Measurements from ENCODE around the gene GTF2I. TPM values are rescaled to one million over a fixed set of nuclear protein-coding genes. Genes with fewer than 3 reads are reported as not detected.

Gene GTF2I
- total RNA-seq, 2 experiments from 2014 or later: 105 to 109 TPM

DNA sequence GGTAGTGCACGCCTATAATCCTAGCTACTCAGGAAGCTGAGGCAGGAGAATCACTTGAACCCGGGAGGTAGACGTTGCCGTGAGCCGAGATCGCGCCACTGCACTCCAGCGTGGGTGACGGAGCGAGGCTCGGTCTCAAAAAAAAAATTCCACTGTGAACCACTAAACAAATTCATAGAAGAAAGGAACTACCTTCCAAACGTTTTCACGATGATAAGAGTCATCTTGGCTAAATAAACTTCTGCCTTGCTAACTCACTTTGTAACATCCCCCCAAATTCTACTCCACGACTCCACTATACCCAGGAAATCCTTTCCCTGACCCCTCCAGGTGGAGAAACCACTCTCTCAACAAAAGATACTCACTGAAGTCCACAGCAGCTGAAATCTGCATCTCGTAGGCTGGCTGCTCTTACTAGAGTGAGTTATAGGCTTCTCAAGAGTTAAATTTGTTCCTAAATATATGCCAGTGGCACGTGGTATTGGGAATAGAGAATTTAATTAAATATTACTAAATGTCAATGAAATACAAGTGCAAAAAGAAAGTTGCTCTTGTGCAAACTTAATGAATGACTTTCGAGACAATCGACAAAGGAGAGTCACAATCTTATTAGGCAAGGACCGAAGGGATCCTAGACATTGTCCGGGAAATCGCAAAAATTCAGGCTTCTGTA, 1.6 kb upstream of the GTF2I start:
- H3K27ac ChIP-seq (ENCODE audit: low read depth in 1 of 2, low read length in 2 of 2): peak overlapping the region in 1 of 2 donors; percentile 23
- no peaks in the 10 kb centered on the region for H3K9me3 ChIP-seq (ENCODE audit: control insufficient read depth in 1 of 2, insufficient read depth in 1 of 2, low read length in 2 of 2)
- ChIA-PET POLR2A (interaction anchor here (1.1 kb wide), 1 partner anchor 14 kb away, joined by 3 read pairs; no protein-coding TSS in a partner anchor), CTCF (no interaction called here)
- DNase-seq (peak in 3 of 14 experiments; percentile 22 to 45 (median 38)), ATAC-seq (ENCODE audit: poor library complexity) (no peak)
- Mint-ChIP-seq H3K9me3 (no peaks in the 10 kb centered on the region), H3K4me3 (peak overlapping the region; percentile 89), H3K4me1 (ENCODE audit: low read depth) (peaks cover 36% of the 10 kb centered on the region), H3K36me3 (ENCODE audit: low read depth) (peaks cover 23% of the 10 kb centered on the region), H3K27ac (peak overlapping the region; percentile 79), H3K27me3 (no peaks in the 10 kb centered on the region)
- peak overlapping the region; percentile 95 for H3K4me3 ChIP-seq (ENCODE audit: low read length)
- intact Hi-C loops (cut with DNase I, micrococcal nuclease): loop anchor here (2.0 to 10.0 kb wide), 5 partner anchors 17 to 481 kb away; partner anchors contain the start of genes EIF4H (in 1 of the 2), GTF2IRD1 (in 1 of the 2) and RFC2 (in 1 of the 2)
- no peaks in the 10 kb centered on the region for H3K36me3 ChIP-seq (ENCODE audit: insufficient read depth, low read length)
- H3K27me3 ChIP-seq (ENCODE audit: control insufficient read depth in 1 of 2, insufficient read depth in 2 of 2, low read length in 2 of 2): no peaks in the 10 kb centered on the region
- TF ChIP-seq, protein P1, sequence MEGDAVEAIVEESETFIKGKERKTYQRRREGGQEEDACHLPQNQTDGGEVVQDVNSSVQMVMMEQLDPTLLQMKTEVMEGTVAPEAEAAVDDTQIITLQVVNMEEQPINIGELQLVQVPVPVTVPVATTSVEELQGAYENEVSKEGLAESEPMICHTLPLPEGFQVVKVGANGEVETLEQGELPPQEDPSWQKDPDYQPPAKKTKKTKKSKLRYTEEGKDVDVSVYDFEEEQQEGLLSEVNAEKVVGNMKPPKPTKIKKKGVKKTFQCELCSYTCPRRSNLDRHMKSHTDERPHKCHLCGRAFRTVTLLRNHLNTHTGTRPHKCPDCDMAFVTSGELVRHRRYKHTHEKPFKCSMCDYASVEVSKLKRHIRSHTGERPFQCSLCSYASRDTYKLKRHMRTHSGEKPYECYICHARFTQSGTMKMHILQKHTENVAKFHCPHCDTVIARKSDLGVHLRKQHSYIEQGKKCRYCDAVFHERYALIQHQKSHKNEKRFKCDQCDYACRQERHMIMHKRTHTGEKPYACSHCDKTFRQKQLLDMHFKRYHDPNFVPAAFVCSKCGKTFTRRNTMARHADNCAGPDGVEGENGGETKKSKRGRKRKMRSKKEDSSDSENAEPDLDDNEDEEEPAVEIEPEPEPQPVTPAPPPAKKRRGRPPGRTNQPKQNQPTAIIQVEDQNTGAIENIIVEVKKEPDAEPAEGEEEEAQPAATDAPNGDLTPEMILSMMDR (IDR thresholded peaks at IDR 0.05): no peak
- peaks cover 41% of the 10 kb centered on the region for H3K4me1 ChIP-seq (ENCODE audit: insufficient read depth, low read length)

DNA sequence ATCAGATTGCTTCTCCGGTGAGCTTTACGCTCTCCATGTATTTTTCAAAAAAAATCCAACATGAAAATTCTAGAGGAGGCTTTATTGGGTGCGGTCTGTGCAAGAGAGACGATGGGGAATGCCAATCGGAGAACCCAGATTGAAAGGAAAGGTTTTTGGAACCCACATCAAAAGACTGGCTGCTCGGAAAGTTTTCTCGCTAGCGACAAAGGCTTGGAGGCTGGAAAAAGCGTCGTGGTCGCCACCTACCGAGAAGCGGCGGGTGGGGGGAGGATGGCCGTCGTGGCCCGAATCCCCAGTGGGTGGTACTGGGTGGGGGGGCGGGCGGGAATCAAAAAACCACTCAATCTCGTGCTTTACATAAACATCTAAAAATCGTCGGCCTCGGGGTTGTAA, 1.1 kb upstream of the GTF2I start:
- H3K4me3 ChIP-seq (ENCODE audit: low read length): peak overlapping the region; percentile 95
- H3K4me1 ChIP-seq (ENCODE audit: insufficient read depth, low read length): peaks cover 46% of the 10 kb centered on the region
- Mint-ChIP-seq H3K9me3 (no peaks in the 10 kb centered on the region), H3K27me3 (no peaks in the 10 kb centered on the region), H3K4me1 (ENCODE audit: low read depth) (peaks cover 40% of the 10 kb centered on the region), H3K27ac (peak overlapping the region; percentile 79), H3K4me3 (peak overlapping the region; percentile 89), H3K36me3 (ENCODE audit: low read depth) (peaks cover 26% of the 10 kb centered on the region)
- H3K9me3 ChIP-seq (ENCODE audit: control insufficient read depth in 1 of 2, insufficient read depth in 1 of 2, low read length in 2 of 2): no peaks in the 10 kb centered on the region
- H3K36me3 ChIP-seq (ENCODE audit: insufficient read depth, low read length): no peaks in the 10 kb centered on the region
- intact Hi-C loops (cut with DNase I, micrococcal nuclease): loop anchor here (2.0 to 10.0 kb wide), 5 partner anchors 16 to 482 kb away; partner anchors contain the start of genes EIF4H (in 1 of the 2), GTF2IRD1 (in 1 of the 2) and RFC2 (in 1 of the 2)
- ChIA-PET CTCF (no interaction called here), POLR2A (interaction anchor here (1.0 to 2.1 kb wide), 4 partner anchors 14 to 1662 kb away, joined by 3 to 11 read pairs (median 3); no protein-coding TSS in a partner anchor)
- H3K27me3 ChIP-seq (ENCODE audit: control insufficient read depth in 1 of 2, insufficient read depth in 2 of 2, low read length in 2 of 2): no peaks in the 10 kb centered on the region
- no peak for ATAC-seq (ENCODE audit: poor library complexity)
- peak in 13 of 14 experiments; percentile 21 to 85 (median 42) for DNase-seq
- TF ChIP-seq, protein P1 (IDR thresholded peaks at IDR 0.05): no peak
- peak overlapping the region in 1 of 2 donors; percentile 3 for H3K27ac ChIP-seq (ENCODE audit: low read depth in 1 of 2, low read length in 2 of 2)

DNA sequence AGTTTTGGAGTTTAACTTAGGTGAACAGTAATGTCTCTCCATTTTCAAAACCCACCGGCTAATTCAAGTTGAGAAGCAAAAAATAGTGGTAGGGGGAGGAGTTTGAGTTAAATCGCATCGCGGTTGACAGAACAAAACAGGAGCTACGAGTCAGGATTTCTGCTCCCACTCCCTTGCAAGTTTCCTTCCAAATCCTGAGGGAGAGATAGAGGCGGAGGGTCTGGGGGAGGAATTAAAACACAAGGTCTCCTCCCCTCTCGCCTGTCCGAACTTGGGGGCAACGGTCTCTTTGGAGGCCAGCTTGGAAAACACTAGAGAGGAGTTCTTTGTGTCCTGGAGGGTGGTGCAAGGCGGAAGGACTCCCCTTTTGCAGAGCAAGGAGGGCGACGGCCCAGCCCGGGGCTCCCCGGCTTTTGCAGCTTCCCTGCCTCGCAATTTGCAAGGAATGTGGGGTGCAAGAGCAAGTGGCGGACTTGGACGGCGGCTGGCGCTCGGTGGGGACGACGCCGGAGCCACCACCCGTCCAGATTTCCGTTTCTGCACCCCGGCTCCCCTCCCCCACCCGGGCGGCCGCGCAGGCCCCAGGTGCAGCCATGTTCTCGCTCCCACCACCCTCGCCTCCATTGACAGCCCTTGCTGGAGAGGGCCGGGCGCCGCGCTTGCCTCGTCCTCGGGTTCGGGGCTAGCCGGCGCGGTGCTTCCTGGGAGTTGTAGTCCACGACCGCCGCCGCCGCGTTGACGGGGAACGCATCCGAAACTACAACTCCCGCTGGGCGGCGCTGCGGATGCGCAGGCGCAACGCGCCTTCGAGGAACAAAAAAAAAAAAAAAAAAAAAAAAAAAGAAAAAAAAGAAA, 454 bp upstream of the GTF2I start:
- no peaks in the 10 kb centered on the region for H3K36me3 ChIP-seq (ENCODE audit: insufficient read depth, low read length)
- peak; percentile 94 to 99 (median 98) for DNase-seq
- CTCF ChIA-PET: no interaction called here
- Mint-ChIP-seq H3K36me3 (ENCODE audit: low read depth) (peaks cover 26% of the 10 kb centered on the region), H3K4me3 (peak overlapping the region; percentile 89), H3K4me1 (ENCODE audit: low read depth) (peaks cover 46% of the 10 kb centered on the region), H3K9me3 (no peaks in the 10 kb centered on the region), H3K27me3 (no peaks in the 10 kb centered on the region), H3K27ac (peak overlapping the region; percentile 79)
- ATAC-seq (ENCODE audit: poor library complexity): peak; percentile 77
- peak overlapping the region; percentile 3 to 72 for H3K27ac ChIP-seq (ENCODE audit: low read depth in 1 of 2, low read length in 2 of 2)
- peaks cover 49% of the 10 kb centered on the region for H3K4me1 ChIP-seq (ENCODE audit: insufficient read depth, low read length)
- intact Hi-C loops (cut with DNase I, micrococcal nuclease): loop anchor here (2.0 to 10.0 kb wide), 5 partner anchors 16 to 482 kb away; partner anchors contain the start of genes EIF4H (in 1 of the 2), GTF2IRD1 (in 1 of the 2) and RFC2 (in 1 of the 2)
- TF ChIP-seq, protein P1 (IDR thresholded peaks at IDR 0.05): no peak
- no peaks in the 10 kb centered on the region for H3K27me3 ChIP-seq (ENCODE audit: control insufficient read depth in 1 of 2, insufficient read depth in 2 of 2, low read length in 2 of 2)
- H3K4me3 ChIP-seq (ENCODE audit: low read length): peak overlapping the region; percentile 95
- POLR2A ChIA-PET: interaction anchor here (0.6 to 2.1 kb wide), 10 partner anchors 13 to 1661 kb away, joined by 3 to 11 read pairs (median 3); no protein-coding TSS in a partner anchor
- no peaks in the 10 kb centered on the region for H3K9me3 ChIP-seq (ENCODE audit: control insufficient read depth in 1 of 2, insufficient read depth in 1 of 2, low read length in 2 of 2)

Data from CD4-positive, alpha-beta T cell (primary cell).